ENCODE results near the gene HAUS2. TPM values are rescaled to one million over a fixed set of nuclear protein-coding genes. Genes with fewer than 3 reads are reported as not detected.

HAUS2 gene
- total and polyA plus RNA-seq, 10 of the 15 experiments (the other 5 are each of a cell fraction or from before 2014, with no cell fraction given) = 28.7 to 59.3 (median 40.6) TPM

- TF ChIP-seq MEF2B (IDR thresholded peaks at IDR 0.05; ENCODE audit: partially characterized antibody, poor library complexity, severe bottlenecking) (peak; percentile 30), ATF7 (IDR thresholded peaks at IDR 0.05; ENCODE audit: low read depth) (0 out of 2 replicates have a peak, but pooled peaks have one; percentile 21)
Observed at GRCh38 chr15:42578984-42579537, 30.4 kb downstream of the HAUS2 start (continued).

- RAD21 ChIA-PET (ENCODE audit: unreplicated experiment) = interaction anchor here (0.6 to 2.9 kb wide), 9 partner anchors 26 to 127 kb away, joined by 3 to 30 read pairs (median 5); no protein-coding TSS in a partner anchor
- intact Hi-C loops (cut with micrococcal nuclease; ENCODE audit: unreplicated experiment) = loop anchor here (5.0 kb wide), 1 partner anchor 46 kb away; no protein-coding TSS in a partner anchor
- no peak for DNase-seq (ENCODE audit: low read depth, low spot score)
- no peak for TF ChIP-seq CHD4 (IDR thresholded peaks at IDR 0.05)
- TF ChIP-seq EED (IDR thresholded peaks at IDR 0.05; ENCODE audit: low read depth) = 0 out of 2 replicates have a peak, but pooled peaks have one; percentile 33
- peak; percentile 37; the same call in 1 of the 2 replicates for TF ChIP-seq RELB (IDR thresholded peaks at IDR 0.05; ENCODE audit: low read depth)
- TF ChIP-seq GABPA (IDR thresholded peaks at IDR 0.05; ENCODE audit: low read depth) = no peak
- TF ChIP-seq CTCF (IDR thresholded peaks at IDR 0.05 in 2 of 3, conservative IDR thresholded peaks at IDR 0.05 in 1 of 3; ENCODE audit: control insufficient read depth in 2 of 3, extremely low read depth in 1 of 3, insufficient read depth in 1 of 3, low read depth in 3 of 3, low read length in 3 of 3) = 0 out of 6 replicates have a peak, but pooled peaks of 1 of the 3 experiments have one; percentile 2
- no peak for TF ChIP-seq ZBTB40 (IDR thresholded peaks at IDR 0.05; ENCODE audit: borderline replicate concordance)
- no peak for TF ChIP-seq RCOR1 (conservative IDR thresholded peaks at IDR 0.05; ENCODE audit: low read depth, low read length)
- peak in 1 of 2 experiments; percentile 16; a peak in 1 of 4 replicates for TF ChIP-seq BHLHE40 (IDR thresholded peaks at IDR 0.05; ENCODE audit: borderline replicate concordance in 1 of 2, low read depth in 2 of 2, low read length in 1 of 2)
- no peak for TF ChIP-seq PML (IDR thresholded peaks at IDR 0.05; ENCODE audit: low read length)
- TF ChIP-seq NBN (IDR thresholded peaks at IDR 0.05) = peak; percentile 38; the same call in 1 of the 2 replicates
- TF ChIP-seq IKZF1 (conservative IDR thresholded peaks at IDR 0.05) = peak; percentile 72
Observed at GRCh38 chr15:42581272-42581730, 32.7 kb downstream of the HAUS2 start.

More at GRCh38 chr15:42581272-42581730, 32.7 kb downstream of the HAUS2 start:
- Histone ChIP-seq H3K4me2 (ENCODE audit: control insufficient read depth, insufficient read depth) (peak overlapping the region; percentile 78), H3K27me3 (replicated peaks in 1 of 2; ENCODE audit: control insufficient read depth in 2 of 2, insufficient read depth in 2 of 2, low read length in 1 of 2) (no peaks in the 10 kb centered on the region), H3K79me2 (ENCODE audit: control insufficient read depth, insufficient read depth, low read length) (peaks cover 16% of the 10 kb centered on the region), H4K20me1 (ENCODE audit: control insufficient read depth, insufficient read depth) (no peaks in the 10 kb centered on the region), H3K27ac (ENCODE audit: control insufficient read depth, insufficient read depth) (no peak overlapping the region; the same call in 1 of the 2 replicates), H3K9me3 (replicated peaks; ENCODE audit: control insufficient read depth, insufficient read depth, low read length) (peaks cover 4% of the 10 kb centered on the region; the same call in 2 of the 3 replicates), H3K4me3 (peak overlapping the region; percentile 57), H2AFZ (ENCODE audit: control insufficient read depth, low read depth, low read length) (peak overlapping the region; percentile 73), H3K36me3 (ENCODE audit: control insufficient read depth in 2 of 2, insufficient read depth in 2 of 2, low read length in 1 of 2) (no peaks in the 10 kb centered on the region; a peak in 1 of 4 replicates), H3K4me1 (ENCODE audit: control insufficient read depth, insufficient read depth, low read length) (peaks cover 15% of the 10 kb centered on the region), H3K9ac (ENCODE audit: control insufficient read depth, insufficient read depth, low read length) (peak overlapping the region; percentile 65)
- ChIA-PET POLR2A (interaction anchor here (0.8 to 3.4 kb wide), 7 partner anchors 24 to 101 kb away, joined by 3 to 18 read pairs (median 4); no protein-coding TSS in a partner anchor), CTCF (interaction anchor here (0.7 to 1.9 kb wide), 10 partner anchors 10 to 285 kb away, joined by 3 to 6 read pairs (median 4); no protein-coding TSS in a partner anchor), SMC1A (ENCODE audit: uncharacterized antibody, unreplicated experiment) (interaction anchor here (0.7 to 7.6 kb wide), 13 partner anchors 15 to 90 kb away, joined by 3 to 53 read pairs (median 4); partner anchors contain the start of gene ZNF106)
- WGBS (ENCODE audit: insufficient coverage, insufficient replicate concordance, low lambda C conversion rate, missing lambda C conversion rate) = under 1% methylated on average over 37 of the region's 37 CpGs
- in situ Hi-C loops (cut with MboI) = no loop called here
- no TSS peak for BruUV-seq (replicated peaks)
- ATAC-seq = peak; percentile 96
- peak; percentile 18 for FAIRE-seq
